GM19455 (cell line): ENCODE data around the gene SQOR.
"Not testable (repeated sequence)": the region's sequence is repeated elsewhere in the genome, so short reads cannot be mapped to it uniquely, and the experiment has no call there.

ENCODE experiments used
- ATAC-seq: cut with Tn5 transposase; IDR thresholded peaks from one replicate; pipeline ENCODE4 v1.9.1; 2021; ENCODE audit not compliant: unreplicated experiment

SQOR gene

GRCh38 chr15:45630917-45631691 lies 3.7 kb upstream of the SQOR start:
- no peak for ATAC-seq

- ATAC-seq = no peak
Measured at GRCh38 chr15:45631776-45632175, 3.1 kb upstream of the SQOR start.

GRCh38 chr15:45635191-45635638 lies 386 bp downstream of the SQOR start:
- peak; percentile 51 for ATAC-seq

- no peak for ATAC-seq
Measured at GRCh38 chr15:45635763-45636292, 999 bp downstream of the SQOR start.

- no peak for ATAC-seq
Measured at GRCh38 chr15:45637141-45637540, 2.3 kb downstream of the SQOR start.

GRCh38 chr15:45637552-45638033 lies 2.8 kb downstream of the SQOR start:
- peak; percentile 48 for ATAC-seq

GRCh38 chr15:45640616-45641015 lies 5.8 kb downstream of the SQOR start:
- no peak for ATAC-seq

GRCh38 chr15:45641374-45641781 lies 6.5 kb downstream of the SQOR start:
- ATAC-seq = no peak

GRCh38 chr15:45641999-45642932 lies 7.4 kb downstream of the SQOR start:
- no peak for ATAC-seq

- ATAC-seq = no peak
Measured at GRCh38 chr15:45644437-45644836, 9.6 kb downstream of the SQOR start.

- no peak for ATAC-seq
Measured at GRCh38 chr15:45645026-45645980, 10.5 kb downstream of the SQOR start.

- ATAC-seq = no peak
Measured at GRCh38 chr15:45646220-45646619, 11.4 kb downstream of the SQOR start.

GRCh38 chr15:45647828-45648227 lies 13.0 kb downstream of the SQOR start:
- ATAC-seq = no peak

- ATAC-seq = no peak
Measured at GRCh38 chr15:45648521-45649200, 13.8 kb downstream of the SQOR start.

- ATAC-seq = not testable (repeated sequence)
Measured at GRCh38 chr15:45650007-45650406, 15.2 kb downstream of the SQOR start.

- ATAC-seq = no peak
Measured at GRCh38 chr15:45650889-45651525, 16.2 kb downstream of the SQOR start.

- no peak for ATAC-seq
Measured at GRCh38 chr15:45653702-45654424, 19.0 kb downstream of the SQOR start.

GRCh38 chr15:45654749-45655148 lies 19.9 kb downstream of the SQOR start:
- ATAC-seq = no peak

- no peak for ATAC-seq
Measured at GRCh38 chr15:45657254-45657653, 22.4 kb downstream of the SQOR start.
